Measurements from ENCODE around the gene ZNRD2.

ZNRD2 gene

DNA sequence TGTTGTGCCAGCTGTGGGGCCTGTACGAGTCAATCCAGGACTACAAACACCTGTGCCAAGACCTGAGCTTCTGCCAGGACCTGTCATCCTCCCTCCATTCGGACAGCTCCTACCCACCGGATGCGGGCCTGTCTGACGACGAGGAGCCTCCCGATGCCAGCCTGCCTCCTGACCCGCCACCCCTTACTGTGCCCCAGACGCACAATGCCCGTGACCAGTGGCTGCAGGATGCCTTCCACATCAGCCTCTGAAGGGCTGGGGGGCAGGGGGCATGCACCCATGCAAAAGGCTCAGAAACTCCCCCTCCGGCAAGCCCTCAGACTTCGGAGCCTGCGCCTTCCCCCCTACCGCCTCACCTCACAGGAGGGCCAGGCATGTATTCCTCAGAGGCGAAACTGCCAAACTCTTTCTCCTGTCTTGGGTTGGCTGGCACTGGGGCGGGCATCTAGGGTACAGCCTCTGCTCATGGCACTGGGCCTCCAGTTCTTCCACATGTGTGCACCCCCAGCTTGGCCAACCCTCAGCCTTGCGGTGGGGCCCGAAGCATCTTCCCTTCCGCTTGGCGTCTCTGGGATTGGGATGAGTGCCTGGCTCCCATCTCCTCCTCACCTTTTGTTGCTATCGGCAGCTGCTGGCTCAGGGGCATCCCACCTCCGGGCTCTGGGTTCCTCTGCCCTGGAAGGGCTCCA is 3.3 kb downstream of the ZNRD2 start:
- DNase-seq (ENCODE audit: low read depth), result no peak

DNA sequence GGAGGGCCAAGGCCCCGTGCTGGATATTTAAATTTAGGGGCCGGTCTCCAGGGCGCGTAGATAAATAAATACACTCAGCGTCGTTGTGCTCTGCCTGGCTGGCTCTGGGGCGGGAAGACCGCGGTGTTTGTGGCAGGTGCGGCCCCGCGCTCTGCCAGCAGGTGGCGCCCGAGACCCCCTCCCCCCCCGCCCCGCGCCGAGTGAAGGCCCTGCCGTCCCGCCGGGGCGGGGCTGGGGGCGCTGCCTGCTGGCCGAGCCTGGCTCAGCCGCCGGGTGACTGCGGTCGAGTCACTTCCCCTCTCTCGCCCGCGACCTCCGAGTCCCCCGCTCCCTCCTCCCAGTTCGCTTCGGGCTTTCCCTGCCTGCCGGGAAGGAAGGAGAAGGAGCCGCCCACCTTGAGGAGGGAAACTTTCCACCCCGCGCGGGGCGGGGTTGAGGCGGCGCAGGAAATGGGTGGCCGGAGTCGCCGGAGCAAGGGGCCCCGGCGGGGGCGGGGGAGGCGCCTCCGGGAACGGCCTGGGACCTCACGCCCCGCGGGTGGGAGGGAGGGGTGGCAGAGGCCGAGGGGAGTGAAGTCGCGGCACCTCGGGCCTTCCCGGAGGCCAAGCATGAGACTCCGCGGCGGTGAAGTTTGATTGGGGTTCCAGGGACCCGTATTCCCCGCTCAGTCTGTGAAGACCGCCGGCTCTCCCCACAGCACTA is 4.0 kb downstream of the ZNRD2 start:
- DNase-seq (ENCODE audit: low read depth), result peak; percentile 84

- no peak for DNase-seq (ENCODE audit: low read depth)
These were observed 4.7 kb downstream of the ZNRD2 start for GRCh38 chr11:65574811-65575567.

DNA sequence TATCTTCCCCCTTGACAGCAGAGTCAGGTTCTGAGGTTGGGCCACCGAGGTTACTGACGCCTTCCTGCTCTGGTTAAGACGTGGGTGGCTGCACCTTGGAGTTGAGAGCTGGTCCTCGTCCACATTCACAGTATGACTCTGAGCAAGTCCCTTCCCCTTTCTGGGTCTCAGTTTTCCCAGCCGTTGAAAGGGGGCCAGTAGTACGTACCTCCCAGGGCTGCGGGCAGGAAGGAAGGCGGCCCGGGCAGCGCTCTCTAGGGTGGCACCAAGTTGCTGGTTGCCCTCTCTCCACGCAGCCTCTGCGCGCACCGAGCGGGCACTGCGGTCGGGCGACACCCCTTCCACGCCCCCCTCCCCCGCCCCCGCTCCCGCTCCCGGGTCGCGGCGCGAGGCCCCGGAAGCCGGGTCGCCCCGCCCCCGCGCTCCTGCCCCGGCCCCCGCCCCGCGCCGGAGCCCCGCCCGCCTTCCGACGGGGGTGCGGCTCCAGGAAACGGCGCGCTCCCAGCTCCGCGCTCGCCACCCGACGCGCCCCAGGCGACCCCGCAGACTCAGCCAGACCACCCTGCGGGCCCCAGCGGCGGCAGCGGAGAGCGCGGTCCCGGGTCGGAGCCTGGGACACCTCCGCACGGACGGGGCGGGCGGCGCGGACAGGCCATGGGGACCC is 5.4 kb downstream of the ZNRD2 start, which contains the start of gene EHBP1L1:
EHBP1L1 (plus strand) TSS at position 486 of the 664 bp plus-strand sequence. CDS start 250 bp downstream, outside the sequence.
- peak; percentile 56 for DNase-seq (ENCODE audit: low read depth)

- DNase-seq (ENCODE audit: low read depth), result no peak
These were observed 6.1 kb downstream of the ZNRD2 start for GRCh38 chr11:65576232-65576866.

GRCh38 chr11:65576867-65577755 is 6.8 kb downstream of the ZNRD2 start:
- DNase-seq (ENCODE audit: low read depth), result peak; percentile 62

GRCh38 chr11:65577756-65578109 is 7.5 kb downstream of the ZNRD2 start:
- no peak for DNase-seq (ENCODE audit: low read depth)

DNA sequence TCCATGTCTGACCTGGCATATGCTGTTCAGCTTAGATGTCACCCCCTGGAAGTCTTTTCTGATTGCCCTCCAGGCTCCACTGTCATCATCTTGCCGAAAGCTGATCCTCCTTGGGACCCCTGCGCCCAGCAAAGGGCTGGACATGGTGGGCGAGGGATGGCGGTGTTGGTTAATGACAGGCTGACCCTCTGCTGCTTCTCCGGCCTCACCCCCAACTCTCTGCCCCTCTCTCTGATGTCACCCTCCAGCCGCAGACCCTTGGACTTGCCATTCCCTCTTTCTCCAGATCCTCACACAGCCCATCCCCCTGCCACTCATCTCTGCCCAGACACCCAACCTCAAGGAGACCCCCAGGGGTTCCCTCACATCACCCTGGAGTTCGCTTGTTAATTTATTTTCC is 7.9 kb downstream of the ZNRD2 start:
- DNase-seq (ENCODE audit: low read depth), result no peak

GRCh38 chr11:65578667-65579066 is 8.4 kb downstream of the ZNRD2 start:
- DNase-seq (ENCODE audit: low read depth), result no peak

DNA sequence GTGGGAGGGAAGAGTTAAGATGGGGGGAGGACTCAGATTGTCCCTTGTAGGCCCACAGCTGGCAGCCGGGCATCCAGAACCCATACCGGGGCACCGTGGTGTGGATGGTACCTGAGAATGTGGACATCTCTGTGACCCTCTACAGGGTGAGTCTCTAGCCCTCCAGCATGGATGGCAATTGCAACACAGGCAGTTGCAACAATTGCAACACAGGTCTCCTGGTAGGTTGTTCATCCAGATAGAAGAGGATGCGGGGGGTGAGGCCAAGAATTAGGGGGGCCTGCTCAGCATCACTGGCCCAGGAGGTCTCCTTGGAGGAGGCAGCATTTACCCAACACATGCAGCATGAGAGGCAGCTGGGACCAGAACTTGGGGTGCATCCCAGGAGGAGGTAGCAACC is 9.0 kb downstream of the ZNRD2 start:
- DNase-seq (ENCODE audit: low read depth), result peak; percentile 70

DNA sequence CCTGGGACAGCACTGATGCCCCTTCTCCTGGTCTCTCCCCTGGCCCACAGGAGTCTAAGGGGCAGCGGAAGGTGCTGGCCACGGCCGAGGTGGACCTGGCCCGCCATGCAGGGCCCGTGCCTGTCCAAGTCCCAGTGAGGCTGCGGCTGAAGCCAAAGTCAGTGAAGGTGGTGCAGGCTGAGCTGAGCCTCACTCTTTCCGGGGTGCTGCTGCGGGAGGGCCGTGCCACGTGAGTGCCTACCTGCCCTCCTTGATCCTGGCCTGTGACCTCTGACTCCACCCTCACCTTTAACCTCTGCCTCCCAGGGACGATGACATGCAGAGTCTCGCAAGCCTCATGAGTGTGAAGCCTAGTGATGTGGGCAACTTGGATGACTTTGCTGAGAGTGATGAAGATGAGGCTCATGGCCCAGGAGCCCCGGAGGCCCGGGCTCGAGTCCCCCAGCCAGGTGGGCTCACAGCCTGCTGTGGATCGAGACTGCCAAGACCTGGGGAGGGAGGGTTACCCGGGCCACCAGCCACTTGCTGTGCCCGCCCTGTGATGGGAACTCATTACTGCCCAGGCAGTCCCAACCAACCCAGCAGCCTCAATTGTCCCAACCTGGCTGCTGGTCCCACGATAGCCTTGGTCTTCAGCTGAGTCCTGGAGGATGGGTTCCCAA is 9.9 kb downstream of the ZNRD2 start:
- DNase-seq (ENCODE audit: low read depth), result no peak

DNA sequence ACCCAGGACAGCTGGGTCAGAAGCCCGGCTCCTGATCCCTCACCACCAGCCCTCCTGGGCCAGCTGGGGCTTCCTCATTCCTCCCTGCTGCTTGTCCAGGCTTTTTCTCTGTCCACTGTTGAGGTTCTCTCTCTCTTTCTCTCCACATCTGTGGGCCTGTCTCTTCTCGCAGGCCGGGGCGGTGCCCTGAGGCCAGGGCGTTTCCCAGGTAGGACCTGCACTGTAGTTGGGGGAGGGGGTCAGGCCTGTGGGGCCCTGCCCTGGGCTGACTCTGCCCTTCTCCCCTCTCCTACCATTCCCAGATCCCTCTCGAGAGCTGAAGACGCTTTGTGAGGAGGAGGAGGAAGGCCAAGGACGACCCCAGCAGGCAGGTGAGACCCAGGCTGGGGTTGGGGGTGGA is 10.5 kb downstream of the ZNRD2 start:
- no peak for DNase-seq (ENCODE audit: low read depth)

DNA sequence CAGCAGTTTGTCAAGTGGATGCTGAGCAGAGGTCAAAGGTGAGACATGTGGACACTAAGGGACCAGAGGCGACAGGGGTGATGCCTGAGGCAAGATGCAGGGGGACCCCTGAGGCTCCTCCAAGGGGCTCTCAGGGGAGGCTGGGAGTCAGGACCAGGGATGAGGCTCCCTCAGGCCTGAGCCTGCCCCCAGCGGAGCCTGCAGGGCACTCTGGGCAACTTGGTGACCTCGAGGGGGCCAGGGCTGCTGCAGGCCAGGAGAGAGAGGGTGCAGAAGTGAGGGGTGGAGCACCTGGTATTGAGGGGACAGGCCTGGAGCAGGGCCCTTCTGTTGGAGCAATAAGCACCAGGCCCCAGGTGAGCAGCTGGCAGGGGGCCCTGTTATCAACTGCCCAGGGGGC is 11.7 kb downstream of the ZNRD2 start:
- DNase-seq (ENCODE audit: low read depth), result no peak

DNA sequence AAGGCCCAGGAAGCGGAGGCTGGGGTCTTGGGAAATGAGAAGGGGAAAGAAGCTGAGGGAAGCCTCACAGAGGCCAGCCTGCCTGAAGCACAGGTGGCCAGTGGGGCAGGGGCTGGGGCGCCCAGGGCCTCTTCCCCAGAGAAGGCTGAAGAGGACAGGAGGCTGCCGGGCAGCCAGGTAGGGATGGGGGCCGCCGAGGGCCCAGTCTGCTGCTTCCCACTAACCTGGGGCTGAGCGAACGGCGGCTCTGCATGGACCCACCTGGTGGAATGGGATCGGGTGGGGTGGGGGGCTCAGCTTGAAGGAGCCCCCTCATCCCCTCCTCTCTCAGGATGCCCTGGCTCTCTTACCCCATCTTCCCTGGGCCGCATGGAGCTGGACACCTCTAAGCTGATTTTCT is 13.3 kb downstream of the ZNRD2 start:
- no peak for DNase-seq (ENCODE audit: low read depth)

DNA sequence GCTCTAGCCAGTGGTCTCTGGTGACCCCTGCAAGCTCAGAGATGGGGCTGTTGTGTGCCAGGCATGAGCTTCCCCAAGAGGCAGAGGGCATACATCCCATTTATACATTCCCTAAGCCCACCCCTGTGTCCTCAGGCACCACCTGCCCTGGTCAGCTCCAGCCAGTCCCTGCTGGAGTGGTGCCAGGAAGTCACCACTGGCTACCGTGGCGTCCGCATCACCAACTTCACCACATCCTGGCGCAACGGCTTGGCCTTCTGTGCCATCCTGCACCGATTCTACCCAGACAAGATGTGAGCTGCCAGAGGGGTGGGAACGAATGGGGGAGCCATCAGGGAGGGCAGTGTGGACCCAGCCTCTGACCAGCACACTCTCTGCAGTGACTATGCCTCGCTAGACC is 13.8 kb downstream of the ZNRD2 start:
- no peak for DNase-seq (ENCODE audit: low read depth)

GRCh38 chr11:65584723-65585171 is 14.5 kb downstream of the ZNRD2 start:
- no peak for DNase-seq (ENCODE audit: low read depth)

- DNase-seq (ENCODE audit: low read depth), result no peak
These were observed 15.3 kb downstream of the ZNRD2 start for GRCh38 chr11:65585396-65586246.

DNA sequence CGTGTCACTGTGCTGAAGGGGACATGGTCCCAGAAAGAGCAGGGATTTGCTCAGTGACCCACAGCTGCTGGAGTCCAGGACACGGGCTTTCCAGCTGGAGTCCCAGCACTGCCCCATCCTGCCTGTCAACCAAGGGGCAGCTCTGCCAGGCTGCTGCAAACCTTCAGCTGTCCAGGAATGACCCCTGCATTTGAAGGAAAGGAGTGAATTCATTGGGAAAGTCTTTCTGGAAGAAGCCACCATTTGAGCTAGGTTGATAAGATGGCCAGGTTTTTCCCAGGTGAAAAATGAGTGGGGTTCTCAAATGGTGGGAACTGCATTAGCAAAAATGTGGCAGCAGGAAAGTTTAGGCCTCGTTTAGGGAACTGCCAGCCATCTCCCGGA is 16.0 kb downstream of the ZNRD2 start:
- no peak for DNase-seq (ENCODE audit: low read depth)

DNA sequence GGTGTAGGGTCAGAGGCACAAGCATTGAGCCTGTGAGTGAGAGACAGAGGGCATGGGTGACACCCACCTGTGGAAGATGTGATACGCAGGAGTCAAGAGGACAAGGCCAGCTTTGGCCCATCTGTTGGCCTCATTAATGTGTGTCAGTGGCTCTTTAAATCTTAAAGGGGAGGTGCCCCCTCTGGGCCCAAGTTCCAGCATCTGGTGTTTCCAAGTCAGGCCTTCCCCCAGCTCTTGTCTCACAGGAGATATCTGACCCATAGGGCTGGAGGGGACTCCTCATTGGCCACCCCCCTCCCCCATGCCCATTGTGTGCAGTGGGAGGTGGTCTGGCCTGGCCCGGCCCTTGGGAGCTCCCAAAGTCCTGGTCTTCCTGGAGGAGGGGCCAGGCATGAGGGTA is 16.4 kb downstream of the ZNRD2 start:
- DNase-seq (ENCODE audit: low read depth), result peak; percentile 28
